K562 (cell line): ENCODE data around the gene IRF2BP1. TPM values are rescaled to one million over a fixed set of nuclear protein-coding genes. Genes with fewer than 3 reads are reported as not detected.

Source experiments
- BCLAF1 ChIP-seq, 2 experiments: fragments of 450-650 bp in 1 of 2; IDR thresholded peaks; 2 replicates each; pipeline ENCODE4 v1.6.1; 2011 to 2017; ENCODE audit warnings: low read depth in 2 of 2, antibody characterized with exemption in 1 of 2, borderline replicate concordance in 1 of 2, low read length in 1 of 2, mild to moderate bottlenecking in 1 of 2, mixed read lengths in 1 of 2; ENCODE audit not compliant: control insufficient read depth in 1 of 2
- C11orf30 ChIP-seq: fragments of 450-650 bp; IDR thresholded peaks from 2 replicates; pipeline ENCODE4 v1.6.1; 2016; ENCODE audit warnings: low read depth, mild to moderate bottlenecking
- CBFA2T3 ChIP-seq: fragments of 450-650 bp; IDR thresholded peaks from 2 replicates; pipeline ENCODE4 v1.6.1; 2017
- DACH1 ChIP-seq: fragments of 450-650 bp; IDR thresholded peaks from 2 replicates; pipeline ENCODE4 v1.6.1; 2018; ENCODE audit not compliant: partially characterized antibody
- ELF1 ChIP-seq: fragments of 200-800 bp; sonication (Bioruptor generic); IDR thresholded peaks from 2 replicates; pipeline ENCODE4 v1.6.1; 2016; ENCODE audit warnings: missing genetic modification characterization, missing compliant biosample characterization
- EP300 ChIP-seq: IDR thresholded peaks from 2 replicates; pipeline ENCODE4 v1.6.1; 2012; ENCODE audit warnings: low read length, improper control_type of control experiment
- GATA2 ChIP-seq: sonication (generic); formaldehyde crosslinking; IDR thresholded peaks from 2 replicates; pipeline ENCODE4 v1.4.0; 2020; ENCODE audit warnings: mild to moderate bottlenecking, missing genetic modification reagents
- MAX ChIP-seq: sonication (generic); formaldehyde crosslinking; IDR thresholded peaks from 2 replicates; pipeline ENCODE4 v1.9.0; 2022; ENCODE audit warnings: mild to moderate bottlenecking, missing genetic modification reagents
- NCOR1 ChIP-seq: fragments of 450-650 bp; IDR thresholded peaks from 2 replicates; pipeline ENCODE4 v1.6.1; 2016; ENCODE audit warnings: mild to moderate bottlenecking, moderate library complexity
- PBX2 ChIP-seq, 2 experiments: IDR thresholded peaks in 1 of 2; conservative IDR thresholded peaks in 1 of 2; 2 replicates each; pipeline ENCODE4 v1.6.1; 2016; ENCODE audit warnings: low read depth in 2 of 2, mild to moderate bottlenecking in 1 of 2, missing compliant biosample characterization in 1 of 2, missing genetic modification characterization in 1 of 2, moderate library complexity in 1 of 2
- PML ChIP-seq: IDR thresholded peaks from 2 replicates; pipeline ENCODE4 v1.6.1; 2012; ENCODE audit warnings: low read length, inconsistent platforms
- SMARCE1 ChIP-seq: fragments of 450-650 bp; IDR thresholded peaks from 2 replicates; pipeline ENCODE4 v1.7.1; 2016; ENCODE audit warnings: mild to moderate bottlenecking
- SRSF3 ChIP-seq: fragments of 200-400 bp; formaldehyde crosslinking; IDR thresholded peaks from 2 replicates; pipeline ENCODE4 v1.6.1; 2016; ENCODE audit warnings: mild to moderate bottlenecking, low read length, moderate library complexity; ENCODE audit not compliant: insufficient read depth
- STAT5A ChIP-seq: IDR thresholded peaks from 2 replicates; pipeline ENCODE4 v1.6.1; 2012; ENCODE audit warnings: low read length, inconsistent platforms, borderline replicate concordance
- TCF3 ChIP-seq: sonication (generic); formaldehyde crosslinking; IDR thresholded peaks from 2 replicates; pipeline ENCODE4 v1.4.0; 2020; ENCODE audit warnings: mild to moderate bottlenecking, missing genetic modification reagents
- TEAD4 ChIP-seq, 2 experiments: sonication (generic) in 1 of 2; formaldehyde crosslinking in 1 of 2; IDR thresholded peaks; 2 replicates each; pipeline versions ENCODE4 v1.6.1 to v1.8.0; 2012 to 2022; ENCODE audit warnings: borderline replicate concordance in 1 of 2, inconsistent platforms in 1 of 2, low read length in 1 of 2, mild to moderate bottlenecking in 1 of 2, missing genetic modification reagents in 1 of 2
- TFAP4 ChIP-seq: sonication (generic); formaldehyde crosslinking; IDR thresholded peaks from 2 replicates; pipeline ENCODE4 v1.8.0; 2022; ENCODE audit warnings: missing genetic modification reagents, mild to moderate bottlenecking, moderate library complexity, borderline replicate concordance
- THRA ChIP-seq: fragments of 450-650 bp; IDR thresholded peaks from 2 replicates; pipeline ENCODE4 v1.6.1; 2017; ENCODE audit warnings: mild to moderate bottlenecking, moderate library complexity
- ZNF174 ChIP-seq: fragments of 250-450 bp; sonication (Bioruptor Pico); IDR thresholded peaks from 2 replicates; pipeline ENCODE4 v1.4.0; 2020; ENCODE audit warnings: mild to moderate bottlenecking
- polyA plus RNA-seq, 8 experiments: library from polyadenylated mRNA; depleted of rRNA in 4 of 8; stranded (reverse) in 5 of 8; unstranded in 3 of 8; fragments of >200 nt; fragmentation: Nextera tagmentation in 2 of 8; fragmentation: Illumina TruSeq in 1 of 8; extraction: Ambion mirVana in 2 of 8; extraction: Trizol in 1 of 8; gene quantifications; 2 replicates each; pipeline versions ENCODE4 v1.2.1 to v1.2.3, GENCODE V29; 2011 to 2014; ENCODE audit warnings: inconsistent platforms in 1 of 8, missing spikeins in 1 of 8
- total RNA-seq, 7 experiments: library from RNA; depleted of rRNA in 6 of 7; stranded (reverse); fragments of >200 nt in 6 of 7; fragmentation: Illumina TruSeq in 2 of 7; extraction: Trizol in 2 of 7; gene quantifications; 2 replicates each; pipeline versions ENCODE4 v1.2.1 to v1.2.3, GENCODE V29; 2011 to 2021; ENCODE audit warnings: low replicate concordance in 1 of 7

IRF2BP1 gene
- total and polyA plus RNA-seq, 9 of the 15 experiments (the other 6 are each of a cell fraction or from before 2014, with no cell fraction given): 0.61 to 35.9 (median 3.5) TPM

- TF ChIP-seq BCLAF1 (IDR thresholded peaks at IDR 0.05; ENCODE audit: borderline replicate concordance in 1 of 2, control insufficient read depth in 1 of 2, low read depth in 2 of 2, low read length in 1 of 2) (0 out of 4 replicates have a peak, but pooled peaks of 1 of the 2 experiments have one; percentile 38), SMARCE1 (peak; percentile 22; the same call in 1 of the 2 replicates), TFAP4 (peak; percentile 81), PML (no peak), NCOR1 (peak; percentile 66), MAX (CRISPR knock-in tag) (peak; percentile 46; the same call in 1 of the 2 replicates), C11orf30 (no peak), GATA2 (CRISPR knock-in tag) (peak; percentile 37; the same call in 1 of the 2 replicates), PBX2 (CRISPR knock-in tag; IDR thresholded peaks at IDR 0.05; ENCODE audit: low read depth) (no peak), PBX2 (tag; conservative IDR thresholded peaks at IDR 0.05; ENCODE audit: low read depth) (no peak), TEAD4 (IDR thresholded peaks at IDR 0.05; ENCODE audit: low read length) (peak; percentile 72; the same call in 1 of the 2 replicates), TEAD4 (CRISPR knock-in tag; IDR thresholded peaks at IDR 0.05; ENCODE audit: borderline replicate concordance) (no peak), DACH1 (no peak), STAT5A (peak; percentile 57), TCF3 (CRISPR knock-in tag) (peak; percentile 85), ELF1 (tag) (no peak), THRA (no peak), EP300 (peak; percentile 37; the same call in 1 of the 2 replicates), CBFA2T3 (peak; percentile 90), SRSF3 (no peak), ZNF174 (CRISPR knock-in tag) (no peak)
Observed at GRCh38 chr19:45889210-45889885, 3.4 kb upstream of the IRF2BP1 start (continued).
